ENCODE measurements around the gene TAF12.

- TF ChIP-seq POLR2A (IDR thresholded peaks at IDR 0.05) (no peak), CTCF (IDR thresholded peaks at IDR 0.05) (no peak)
Observed at GRCh38 chr1:28571911-28572310, 71.0 kb downstream of the TAF12 start.
